ENCODE measurements around the gene P2RX3. TPM values are rescaled to one million over a fixed set of nuclear protein-coding genes. Genes with fewer than 3 reads are reported as not detected.
"Not testable (repeated sequence)": the region's sequence is repeated elsewhere in the genome, so short reads cannot be mapped to it uniquely, and the experiment has no call there.

The P2RX3 gene
- not detected for total RNA-seq

DNA sequence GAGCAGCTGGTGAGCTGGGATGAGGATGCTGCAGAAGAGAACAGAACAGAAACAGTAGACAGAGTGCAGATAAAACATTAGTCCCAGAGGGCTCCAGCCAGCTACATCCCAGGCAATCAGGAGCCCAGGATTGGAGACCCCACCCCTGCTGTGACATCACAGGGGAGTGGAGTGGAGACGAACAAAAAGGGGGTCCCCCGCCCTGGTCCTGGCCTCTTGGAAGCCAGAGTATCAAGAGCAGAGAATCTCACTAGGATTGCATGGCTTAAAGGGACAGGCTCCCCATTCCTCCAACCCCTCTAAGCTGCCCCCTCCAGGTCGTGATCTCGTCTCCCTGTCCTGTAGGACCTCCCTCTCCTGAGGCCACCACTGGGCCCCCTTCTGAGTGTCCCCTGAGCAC, at the start of gene P2RX3:
TSS of gene P2RX3 (plus strand) at position 211 of the 400 bp plus-strand sequence. CDS start 199 bp downstream, outside the sequence.
- H3K4me3 Mint-ChIP-seq: no peak within 1 kb of the TSS
- H3K36me3 Mint-ChIP-seq (ENCODE audit: low read depth): peaks cover 17% of the 10 kb centered on the region
- H3K4me1 Mint-ChIP-seq (ENCODE audit: low read depth): peaks cover 30% of the 10 kb centered on the region
- CTCF ChIA-PET: interaction anchor here (0.9 to 1.4 kb wide), 4 partner anchors 10 to 155 kb away, joined by 3 to 4 read pairs (median 3); no protein-coding TSS in a partner anchor
- no peak for DNase-seq
- ATAC-seq: no peak
- POLR2A ChIA-PET: interaction anchor here (0.6 to 0.8 kb wide), 2 partner anchors 13 to 404 kb away, joined by 3 read pairs; partner anchors contain the start of genes SELENOH and TNKS1BP1
- H3K27me3 Mint-ChIP-seq (ENCODE audit: low read depth): peaks cover 9% of the 10 kb centered on the region
- H3K9me3 Mint-ChIP-seq (ENCODE audit: insufficient read depth): no peaks in the 10 kb centered on the region
- no peak within 1 kb of the TSS for H3K27ac Mint-ChIP-seq

DNA sequence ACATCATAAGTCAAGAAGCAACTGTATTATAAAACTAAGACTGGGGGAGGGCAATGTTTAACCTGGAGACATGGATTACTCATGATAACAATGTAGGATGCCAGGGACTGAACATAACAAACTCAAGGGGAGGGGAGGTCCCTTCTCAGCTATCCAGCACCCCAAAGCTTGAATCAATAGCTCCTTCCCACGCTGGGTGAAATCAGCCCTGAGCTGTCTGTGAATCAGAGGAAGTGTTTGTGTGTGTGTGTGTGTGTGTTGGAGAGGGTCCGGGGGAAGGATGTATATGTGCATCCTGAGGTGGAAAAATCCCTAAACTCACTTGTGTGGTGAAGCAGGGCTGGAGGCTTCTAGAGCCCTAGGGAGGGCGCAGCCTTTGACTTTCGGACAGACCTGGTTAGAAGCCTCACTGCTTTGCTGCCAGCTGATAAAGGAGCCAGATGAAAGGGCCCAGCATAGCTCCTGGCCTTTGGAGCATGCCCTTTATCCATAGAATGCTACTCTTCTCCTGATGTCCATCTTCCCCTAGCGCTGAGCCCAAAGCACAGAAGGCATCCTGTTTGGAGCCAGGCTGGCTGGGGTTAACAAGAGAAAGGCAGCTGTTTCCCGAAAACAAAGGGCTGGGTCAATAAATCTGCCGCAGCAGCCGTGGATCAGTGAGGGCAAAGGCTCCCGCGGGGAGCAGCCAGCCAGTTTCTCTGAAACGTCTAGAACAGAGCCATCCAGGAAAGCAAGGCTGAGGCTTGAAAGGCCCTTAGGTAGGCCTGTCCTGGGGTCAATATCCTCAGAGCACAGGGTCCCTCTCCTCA, 49.2 kb upstream of the P2RX3 start:
- DNase-seq: no peak
- Mint-ChIP-seq H3K9me3 (ENCODE audit: insufficient read depth) (no peaks in the 10 kb centered on the region), H3K27ac (no peak overlapping the region), H3K4me3 (no peak overlapping the region), H3K4me1 (ENCODE audit: low read depth) (no peaks in the 10 kb centered on the region), H3K27me3 (ENCODE audit: low read depth) (peaks cover 11% of the 10 kb centered on the region), H3K36me3 (ENCODE audit: low read depth) (no peaks in the 10 kb centered on the region)
- ChIA-PET POLR2A (interaction anchor here (0.6 kb wide), 1 partner anchor 22 kb away, joined by 3 read pairs; no protein-coding TSS in a partner anchor), CTCF (interaction anchor here (0.6 kb wide), 1 partner anchor 469 kb away, joined by 3 read pairs; no protein-coding TSS in a partner anchor)
- ATAC-seq: no peak

DNA sequence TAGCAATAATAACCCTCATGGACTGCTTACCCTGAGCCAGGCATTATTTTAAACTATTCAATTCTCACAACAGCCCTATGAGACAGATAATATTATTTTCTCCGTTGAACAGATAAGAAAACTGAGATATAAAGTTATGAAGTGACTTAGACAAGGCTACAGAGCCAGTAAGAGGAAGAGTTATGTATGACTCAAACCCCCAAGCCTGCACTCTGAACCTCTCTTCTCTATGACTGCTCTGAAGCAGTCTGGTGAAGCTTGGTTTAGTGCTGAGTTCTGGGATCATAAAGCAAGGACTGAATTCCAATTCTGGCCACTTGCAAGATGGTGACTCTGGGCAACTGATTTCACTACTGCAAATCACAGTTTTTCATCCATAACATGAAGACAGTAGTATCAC, 47.9 kb upstream of the P2RX3 start:
- ChIA-PET POLR2A (interaction anchor here (0.6 kb wide), 1 partner anchor 8 kb away, joined by 3 read pairs; no protein-coding TSS in a partner anchor), CTCF (no interaction called here)
- Mint-ChIP-seq H3K36me3 (ENCODE audit: low read depth) (no peaks in the 10 kb centered on the region), H3K4me3 (no peak overlapping the region), H3K27ac (no peak overlapping the region), H3K4me1 (ENCODE audit: low read depth) (no peaks in the 10 kb centered on the region), H3K9me3 (ENCODE audit: insufficient read depth) (no peaks in the 10 kb centered on the region), H3K27me3 (ENCODE audit: low read depth) (peaks cover 11% of the 10 kb centered on the region)
- ATAC-seq (no peak), DNase-seq (no peak)

DNA sequence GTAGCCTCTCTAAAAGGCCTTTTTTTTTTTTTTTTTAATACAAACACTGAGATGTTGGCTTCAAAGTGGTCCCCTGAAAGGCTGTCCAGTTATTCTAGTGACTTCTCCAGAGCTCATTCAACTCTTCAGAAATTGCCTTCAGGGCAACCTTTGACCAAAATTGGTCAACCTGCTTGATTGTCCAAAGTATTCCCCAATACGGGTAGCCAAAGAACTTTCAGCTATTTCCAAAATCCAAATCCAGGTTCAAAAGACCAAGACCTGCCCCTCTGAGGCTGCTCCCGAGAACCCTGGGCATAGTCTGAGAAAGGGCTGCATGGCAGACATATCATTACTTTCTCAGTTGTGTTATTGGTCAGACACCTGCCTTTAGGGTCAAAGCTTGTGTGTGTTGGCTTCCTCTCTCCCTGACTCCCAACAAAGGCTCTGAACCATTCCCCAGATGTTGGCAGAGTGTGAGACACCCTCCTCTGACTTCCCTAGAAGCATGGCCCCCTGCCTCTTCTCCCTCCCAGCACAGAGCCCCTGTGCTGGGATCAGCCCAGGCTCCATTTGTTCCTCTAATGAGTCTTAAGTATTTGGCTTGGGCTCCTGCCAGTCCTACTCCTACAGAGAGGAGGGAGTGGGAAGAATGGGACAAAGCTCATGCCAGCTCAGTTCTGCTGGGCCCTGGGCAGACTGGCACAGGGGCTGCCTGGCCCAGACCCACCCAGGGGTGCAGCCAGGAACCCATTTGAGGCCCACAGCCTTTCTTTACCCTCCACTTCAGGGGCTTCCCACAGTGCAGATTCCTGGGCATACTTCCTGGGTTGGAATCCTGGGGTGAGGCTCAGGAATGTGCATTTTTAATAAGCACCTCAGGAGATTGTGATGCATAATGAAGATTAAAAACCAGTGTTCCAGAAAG, 43.7 kb upstream of the P2RX3 start:
- no peak for ATAC-seq
- CTCF ChIA-PET: no interaction called here

DNA sequence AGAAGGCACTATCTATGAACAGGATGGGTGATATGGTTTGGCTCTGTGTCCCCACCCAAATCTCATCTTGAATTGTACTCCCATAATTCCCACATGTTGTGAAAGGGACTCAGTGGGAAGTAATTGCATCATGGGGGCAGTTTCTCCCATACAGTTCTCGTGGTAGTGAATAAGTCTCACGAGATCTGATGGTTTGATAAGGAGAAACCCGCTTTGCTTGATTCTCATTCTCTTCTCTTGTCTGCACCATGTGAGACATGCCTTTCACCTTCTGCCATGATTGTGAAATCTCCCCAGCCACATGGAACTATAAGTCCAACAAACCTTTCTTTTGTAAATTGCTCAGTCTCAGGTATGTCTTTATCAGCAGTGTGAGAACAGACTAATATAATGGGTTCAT, 41.9 kb upstream of the P2RX3 start:
- CTCF ChIA-PET; H3K27me3 Mint-ChIP-seq (ENCODE audit: low read depth); H3K9me3 Mint-ChIP-seq (ENCODE audit: insufficient read depth); DNase-seq; ATAC-seq; POLR2A ChIA-PET; H3K27ac Mint-ChIP-seq; H3K4me1 Mint-ChIP-seq (ENCODE audit: low read depth); H3K4me3 Mint-ChIP-seq: not testable (repeated sequence)
- peaks cover 23% of the 10 kb centered on the region for H3K36me3 Mint-ChIP-seq (ENCODE audit: low read depth)

More for the DNA sequence above, 43.7 kb upstream of the P2RX3 start:
- no peak for DNase-seq
- Mint-ChIP-seq H3K27me3 (ENCODE audit: low read depth) (no peaks in the 10 kb centered on the region), H3K9me3 (ENCODE audit: insufficient read depth) (no peaks in the 10 kb centered on the region), H3K27ac (no peak overlapping the region), H3K4me3 (no peak overlapping the region), H3K4me1 (ENCODE audit: low read depth) (no peaks in the 10 kb centered on the region), H3K36me3 (ENCODE audit: low read depth) (peaks cover 9% of the 10 kb centered on the region)
- POLR2A ChIA-PET: no interaction called here

DNA sequence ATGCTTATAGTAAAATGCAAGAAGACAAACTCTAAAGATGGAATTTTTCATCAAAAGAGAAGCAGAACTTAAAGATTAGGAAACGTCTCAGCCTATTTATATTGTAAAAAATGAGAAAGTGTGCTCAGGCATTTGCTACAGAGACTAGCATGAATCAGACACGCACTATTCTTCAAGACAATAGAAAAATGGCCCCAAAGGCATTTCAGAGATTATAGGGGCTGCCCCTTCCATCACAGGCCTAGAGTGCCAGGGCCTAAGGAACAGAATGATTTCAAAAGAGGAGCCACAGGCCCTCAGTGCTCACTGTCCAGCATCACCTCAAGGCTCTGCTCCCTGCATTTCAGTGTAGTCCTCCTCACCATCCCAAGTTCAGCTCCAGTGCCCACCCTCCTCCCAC, 40.9 kb upstream of the P2RX3 start:
- no peak for ATAC-seq
- POLR2A ChIA-PET: no interaction called here
- no peak for DNase-seq
- Mint-ChIP-seq H3K36me3 (ENCODE audit: low read depth) (peaks cover 29% of the 10 kb centered on the region), H3K4me1 (ENCODE audit: low read depth) (no peaks in the 10 kb centered on the region), H3K9me3 (ENCODE audit: insufficient read depth) (no peaks in the 10 kb centered on the region), H3K27me3 (ENCODE audit: low read depth) (no peaks in the 10 kb centered on the region), H3K4me3 (no peak overlapping the region), H3K27ac (no peak overlapping the region)
- CTCF ChIA-PET: no interaction called here

DNA sequence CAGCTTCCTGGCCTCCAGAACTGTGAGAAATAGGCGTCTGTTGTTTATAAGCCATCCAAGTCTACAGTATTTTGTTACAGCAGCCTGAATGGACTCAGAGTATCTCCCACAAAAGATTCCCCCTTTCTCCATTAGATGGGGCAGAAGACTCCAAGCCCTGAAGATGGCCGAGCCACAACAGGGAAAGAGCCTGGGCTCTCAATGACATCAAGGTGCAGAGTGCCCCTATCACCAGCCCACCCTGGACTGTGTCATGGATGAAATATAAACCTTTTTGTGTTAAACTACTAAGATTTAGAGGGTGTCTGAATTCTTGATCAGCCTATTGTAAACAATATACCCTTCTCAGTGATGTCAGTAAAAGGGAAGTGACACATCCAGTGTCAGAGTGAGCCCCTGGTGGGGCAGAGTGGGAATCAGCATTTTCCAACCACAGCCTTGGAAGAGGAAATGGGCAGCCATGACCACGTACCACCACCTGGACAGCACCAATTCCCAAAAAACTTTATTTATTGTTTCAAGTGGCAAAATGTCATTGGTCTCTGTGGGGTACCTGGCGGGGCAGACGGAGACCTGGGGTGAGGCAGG, 38.9 kb upstream of the P2RX3 start:
- ATAC-seq (no peak), DNase-seq (no peak)
- H3K4me3 Mint-ChIP-seq: no peak overlapping the region
- ChIA-PET CTCF (no interaction called here), POLR2A (no interaction called here)
- no peaks in the 10 kb centered on the region for H3K4me1 Mint-ChIP-seq (ENCODE audit: low read depth)
- H3K9me3 Mint-ChIP-seq (ENCODE audit: insufficient read depth): no peaks in the 10 kb centered on the region
- no peaks in the 10 kb centered on the region for H3K27me3 Mint-ChIP-seq (ENCODE audit: low read depth)
- H3K36me3 Mint-ChIP-seq (ENCODE audit: low read depth): peaks cover 29% of the 10 kb centered on the region
- no peak overlapping the region for H3K27ac Mint-ChIP-seq

DNA sequence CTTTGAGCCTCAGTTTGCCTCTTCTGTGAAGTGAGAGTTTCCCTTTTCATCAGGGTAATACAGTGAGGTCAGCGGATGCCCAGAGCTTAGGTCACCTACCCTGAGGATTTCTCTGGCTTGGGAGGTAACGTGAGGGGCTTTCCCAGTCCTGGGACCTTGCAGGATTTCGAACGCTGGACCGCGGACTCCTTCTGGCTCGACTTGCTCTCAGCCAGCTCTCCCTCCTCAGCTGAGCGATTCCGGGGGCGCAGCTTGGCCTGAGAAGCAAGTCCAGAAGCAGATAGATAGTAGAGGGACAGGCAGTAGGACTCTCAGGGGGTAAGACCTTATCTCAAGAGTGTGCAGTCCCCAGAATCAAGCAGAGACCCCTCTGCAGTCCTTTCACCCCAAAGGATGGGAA, 37.4 kb upstream of the P2RX3 start:
- no peak overlapping the region for H3K4me3 Mint-ChIP-seq
- ChIA-PET POLR2A (no interaction called here), CTCF (no interaction called here)
- no peaks in the 10 kb centered on the region for H3K9me3 Mint-ChIP-seq (ENCODE audit: insufficient read depth)
- H3K36me3 Mint-ChIP-seq (ENCODE audit: low read depth): peaks cover 29% of the 10 kb centered on the region
- no peaks in the 10 kb centered on the region for H3K4me1 Mint-ChIP-seq (ENCODE audit: low read depth)
- DNase-seq: no peak
- H3K27me3 Mint-ChIP-seq (ENCODE audit: low read depth): no peaks in the 10 kb centered on the region
- ATAC-seq: no peak
- H3K27ac Mint-ChIP-seq: no peak overlapping the region

DNA sequence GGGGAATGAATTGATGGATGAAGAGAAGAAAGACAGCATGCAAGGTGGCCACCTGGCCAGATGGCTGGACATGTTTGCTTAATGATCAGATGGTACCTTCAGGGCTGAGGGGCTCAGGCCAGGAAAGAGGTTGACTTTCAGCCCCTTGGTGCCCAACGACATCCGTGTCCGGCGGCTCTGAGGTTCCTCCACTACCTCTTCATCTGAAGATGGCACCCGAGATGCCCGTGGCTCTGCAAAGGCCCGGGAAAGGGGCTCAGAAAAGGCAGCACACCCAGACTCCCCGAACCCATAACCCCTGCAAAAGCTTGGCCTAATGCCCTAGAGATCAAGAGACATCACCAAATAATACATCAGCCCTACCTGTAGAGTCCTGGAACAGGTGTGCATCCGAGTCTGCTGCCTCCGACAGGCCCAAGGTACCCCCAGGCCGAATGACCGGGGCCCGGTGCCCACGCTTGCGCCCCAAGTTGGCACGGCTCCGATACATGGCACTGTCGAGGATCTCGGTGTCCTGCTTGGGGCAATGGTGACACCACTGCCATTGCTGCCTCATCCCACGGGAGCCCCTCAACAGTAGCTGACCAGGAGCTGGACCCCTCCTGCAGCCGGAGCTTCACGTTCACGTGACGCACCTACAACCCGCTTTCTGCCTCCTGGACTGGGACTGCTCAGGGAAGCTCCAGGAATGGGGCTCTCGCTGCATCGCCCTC, 36.3 kb upstream of the P2RX3 start:
- ChIA-PET CTCF (no interaction called here), POLR2A (no interaction called here)
- DNase-seq: no peak
- Mint-ChIP-seq H3K27me3 (ENCODE audit: low read depth) (no peaks in the 10 kb centered on the region), H3K4me1 (ENCODE audit: low read depth) (no peaks in the 10 kb centered on the region), H3K36me3 (ENCODE audit: low read depth) (peaks cover 29% of the 10 kb centered on the region), H3K27ac (no peak overlapping the region), H3K9me3 (ENCODE audit: insufficient read depth) (no peaks in the 10 kb centered on the region), H3K4me3 (no peak overlapping the region)
- ATAC-seq: no peak

DNA sequence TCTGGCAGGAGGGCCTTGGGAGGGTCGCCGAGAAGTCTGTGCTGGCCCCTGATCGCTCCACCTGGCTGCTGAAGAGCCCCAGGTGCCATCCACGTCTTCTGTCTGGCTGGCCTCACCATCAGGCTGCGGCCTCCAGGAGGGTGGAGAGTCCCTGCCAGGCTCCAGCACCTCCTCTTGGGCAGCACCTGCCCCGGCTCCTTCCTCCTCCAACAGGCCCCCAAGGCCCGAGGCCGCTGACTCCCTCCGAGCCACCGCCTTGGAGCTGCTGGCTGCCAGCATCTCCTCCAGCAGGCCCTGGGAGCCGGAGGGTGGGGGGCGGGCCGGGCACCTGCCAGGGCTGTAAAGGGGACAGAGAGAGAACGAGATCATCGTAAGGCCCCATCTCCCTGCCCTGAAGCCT, 35.7 kb upstream of the P2RX3 start:
- ATAC-seq (no peak), DNase-seq (no peak)
- no peak overlapping the region for H3K27ac Mint-ChIP-seq
- H3K9me3 Mint-ChIP-seq (ENCODE audit: insufficient read depth): no peaks in the 10 kb centered on the region
- H3K27me3 Mint-ChIP-seq (ENCODE audit: low read depth): no peaks in the 10 kb centered on the region
- ChIA-PET POLR2A (no interaction called here), CTCF (no interaction called here)
- H3K4me1 Mint-ChIP-seq (ENCODE audit: low read depth): no peaks in the 10 kb centered on the region
- peaks cover 29% of the 10 kb centered on the region for H3K36me3 Mint-ChIP-seq (ENCODE audit: low read depth)
- H3K4me3 Mint-ChIP-seq: no peak overlapping the region

DNA sequence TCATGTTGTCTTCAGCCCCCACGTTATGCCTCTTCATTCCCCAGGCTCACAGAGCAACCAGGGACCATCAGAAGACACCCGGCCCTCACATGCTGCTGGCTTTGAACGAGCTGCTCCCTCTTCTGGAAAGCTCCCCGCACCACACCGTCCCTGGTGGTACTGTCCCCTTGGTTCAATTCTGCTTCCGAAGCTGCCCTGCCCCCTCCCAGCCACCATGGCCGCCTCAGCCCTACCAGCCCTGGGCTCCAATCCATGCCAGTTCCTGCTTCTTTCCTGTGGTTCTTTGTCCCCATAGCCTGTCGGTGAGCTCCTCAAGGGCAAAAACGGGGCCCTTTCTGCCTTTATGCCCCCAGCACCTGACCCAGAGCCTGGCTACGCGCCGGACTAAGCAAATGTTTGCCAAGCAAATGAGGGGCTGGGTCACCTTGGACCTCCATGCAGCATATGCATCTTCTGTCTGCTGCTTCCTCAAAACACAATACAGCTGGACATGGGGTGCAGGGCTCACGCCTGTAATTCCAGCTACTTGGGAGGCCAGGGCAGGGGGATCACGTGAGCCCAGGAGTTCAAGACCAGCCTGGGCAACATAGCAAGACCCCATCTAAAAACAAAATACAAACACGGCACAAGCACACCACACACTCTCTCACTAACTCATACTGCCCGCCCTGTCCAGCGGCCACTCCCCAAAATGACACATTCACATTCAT, 34.7 kb upstream of the P2RX3 start:
- Mint-ChIP-seq H3K4me3 (no peak overlapping the region), H3K27me3 (ENCODE audit: low read depth) (no peaks in the 10 kb centered on the region), H3K9me3 (ENCODE audit: insufficient read depth) (no peaks in the 10 kb centered on the region), H3K36me3 (ENCODE audit: low read depth) (peaks cover 26% of the 10 kb centered on the region), H3K27ac (no peak overlapping the region), H3K4me1 (ENCODE audit: low read depth) (no peaks in the 10 kb centered on the region)
- no peak for ATAC-seq
- POLR2A ChIA-PET: interaction anchor here (0.7 kb wide), 1 partner anchor 1177 kb away, joined by 3 read pairs; no protein-coding TSS in a partner anchor
- CTCF ChIA-PET: interaction anchor here (0.7 kb wide), 1 partner anchor 55 kb away, joined by 3 read pairs; no protein-coding TSS in a partner anchor
- no peak for DNase-seq
